GM18520 (cell line): Measurements from ENCODE around the gene EPGN.

ENCODE experiments used
- ATAC-seq: cut with Tn5 transposase; IDR thresholded peaks from one replicate; pipeline ENCODE4 v1.9.1; 2021; ENCODE audit not compliant: unreplicated experiment

The EPGN gene

GRCh38 chr4:74309223-74309622 is 953 bp downstream of the EPGN start:
- no peak for ATAC-seq

GRCh38 chr4:74311696-74312313 is 3.5 kb downstream of the EPGN start:
- peak; percentile 50 for ATAC-seq

GRCh38 chr4:74314329-74314728 is 6.1 kb downstream of the EPGN start:
- ATAC-seq = no peak

GRCh38 chr4:74314944-74315343 is 6.7 kb downstream of the EPGN start:
- ATAC-seq = no peak

- no peak for ATAC-seq
These were observed 7.1 kb downstream of the EPGN start for GRCh38 chr4:74315376-74315775.

- no peak for ATAC-seq
These were observed 8.1 kb downstream of the EPGN start for GRCh38 chr4:74316397-74316796.

- ATAC-seq = no peak
These were observed 9.5 kb downstream of the EPGN start for GRCh38 chr4:74317616-74318246.

GRCh38 chr4:74318276-74318675 is 10.0 kb downstream of the EPGN start:
- no peak for ATAC-seq

- no peak for ATAC-seq
These were observed 11.2 kb downstream of the EPGN start for GRCh38 chr4:74319470-74319869.

GRCh38 chr4:74320559-74321118 is 12.4 kb downstream of the EPGN start:
- ATAC-seq = peak; percentile 80

- no peak for ATAC-seq
These were observed 14.0 kb downstream of the EPGN start for GRCh38 chr4:74322301-74322700.

- ATAC-seq = no peak
These were observed 15.4 kb downstream of the EPGN start for GRCh38 chr4:74323663-74324062.

GRCh38 chr4:74324262-74324661 is 16.0 kb downstream of the EPGN start:
- no peak for ATAC-seq

- ATAC-seq = no peak
These were observed 17.6 kb downstream of the EPGN start for GRCh38 chr4:74325886-74326285.

- no peak for ATAC-seq
These were observed 19.5 kb downstream of the EPGN start for GRCh38 chr4:74327762-74328161.

GRCh38 chr4:74328501-74328900 is 20.2 kb downstream of the EPGN start:
- no peak for ATAC-seq

- ATAC-seq = no peak
These were observed 21.0 kb downstream of the EPGN start for GRCh38 chr4:74329307-74329706.

GRCh38 chr4:74330295-74330750 is 22.1 kb downstream of the EPGN start:
- no peak for ATAC-seq

- no peak for ATAC-seq
These were observed 23.0 kb downstream of the EPGN start for GRCh38 chr4:74331252-74331651.

- ATAC-seq = no peak
These were observed 23.7 kb downstream of the EPGN start for GRCh38 chr4:74331944-74332343.

- ATAC-seq = no peak
These were observed 26.4 kb downstream of the EPGN start for GRCh38 chr4:74334636-74335035.

- peak; percentile 76 for ATAC-seq
These were observed 27.2 kb downstream of the EPGN start for GRCh38 chr4:74335341-74336021.
